ENCODE measurements around the gene SCN4A.
"Not testable (repeated sequence)": the region's sequence is repeated elsewhere in the genome, so short reads cannot be mapped to it uniquely, and the experiment has no call there.

The SCN4A gene

DNA sequence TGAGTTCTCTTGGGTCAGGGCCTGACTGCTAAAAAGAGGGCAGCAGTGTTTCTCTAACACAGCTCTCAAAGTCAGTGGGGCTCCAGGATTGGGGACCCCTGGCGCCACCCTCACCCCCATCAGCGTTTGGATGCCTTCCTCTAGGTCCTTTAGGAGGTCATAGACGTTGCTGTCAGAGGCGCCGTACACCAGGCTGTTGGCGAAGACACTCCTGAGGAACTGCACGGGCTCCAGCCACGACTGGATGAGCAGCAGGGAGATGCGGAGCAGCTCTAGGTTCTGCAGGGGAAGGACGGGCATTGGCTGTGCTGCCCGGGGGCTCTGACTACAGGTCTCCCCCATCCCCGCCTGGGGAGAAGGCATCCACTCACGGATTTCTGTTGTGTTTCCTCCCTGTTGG lies 55.1 kb downstream of the SCN4A start:
- H3K4me3 ChIP-seq (replicated peaks; ENCODE audit: low read depth, low read length) = no peak overlapping the region
- TF ChIP-seq, protein P1, sequence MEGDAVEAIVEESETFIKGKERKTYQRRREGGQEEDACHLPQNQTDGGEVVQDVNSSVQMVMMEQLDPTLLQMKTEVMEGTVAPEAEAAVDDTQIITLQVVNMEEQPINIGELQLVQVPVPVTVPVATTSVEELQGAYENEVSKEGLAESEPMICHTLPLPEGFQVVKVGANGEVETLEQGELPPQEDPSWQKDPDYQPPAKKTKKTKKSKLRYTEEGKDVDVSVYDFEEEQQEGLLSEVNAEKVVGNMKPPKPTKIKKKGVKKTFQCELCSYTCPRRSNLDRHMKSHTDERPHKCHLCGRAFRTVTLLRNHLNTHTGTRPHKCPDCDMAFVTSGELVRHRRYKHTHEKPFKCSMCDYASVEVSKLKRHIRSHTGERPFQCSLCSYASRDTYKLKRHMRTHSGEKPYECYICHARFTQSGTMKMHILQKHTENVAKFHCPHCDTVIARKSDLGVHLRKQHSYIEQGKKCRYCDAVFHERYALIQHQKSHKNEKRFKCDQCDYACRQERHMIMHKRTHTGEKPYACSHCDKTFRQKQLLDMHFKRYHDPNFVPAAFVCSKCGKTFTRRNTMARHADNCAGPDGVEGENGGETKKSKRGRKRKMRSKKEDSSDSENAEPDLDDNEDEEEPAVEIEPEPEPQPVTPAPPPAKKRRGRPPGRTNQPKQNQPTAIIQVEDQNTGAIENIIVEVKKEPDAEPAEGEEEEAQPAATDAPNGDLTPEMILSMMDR (IDR thresholded peaks at IDR 0.05; ENCODE audit: low read length, missing control alignments) = no peak
- no peak for DNase-seq (ENCODE audit: low read depth)

DNA sequence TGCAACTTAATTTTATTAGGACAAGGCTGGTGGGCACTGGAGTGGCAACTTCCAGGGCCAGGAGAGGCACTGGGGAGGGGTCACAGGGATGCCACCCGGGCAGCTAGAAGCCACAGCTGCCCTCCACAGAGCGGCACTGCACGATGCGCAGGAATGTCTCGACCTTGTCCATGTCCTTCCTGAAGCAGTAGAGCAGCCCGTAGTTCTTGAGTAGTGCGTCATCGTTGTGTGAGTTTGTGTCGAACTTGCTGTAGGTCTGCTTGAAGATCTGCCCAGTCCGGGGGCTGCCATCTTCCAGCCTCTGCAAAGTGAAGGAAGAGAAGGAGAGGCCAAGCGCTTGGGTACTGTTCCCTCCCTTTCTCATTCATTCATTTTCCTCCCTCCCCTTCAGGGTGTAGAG lies 55.5 kb downstream of the SCN4A start:
- not testable (repeated sequence) for DNase-seq (ENCODE audit: low read depth); H3K4me3 ChIP-seq (replicated peaks; ENCODE audit: low read depth, low read length)

DNA sequence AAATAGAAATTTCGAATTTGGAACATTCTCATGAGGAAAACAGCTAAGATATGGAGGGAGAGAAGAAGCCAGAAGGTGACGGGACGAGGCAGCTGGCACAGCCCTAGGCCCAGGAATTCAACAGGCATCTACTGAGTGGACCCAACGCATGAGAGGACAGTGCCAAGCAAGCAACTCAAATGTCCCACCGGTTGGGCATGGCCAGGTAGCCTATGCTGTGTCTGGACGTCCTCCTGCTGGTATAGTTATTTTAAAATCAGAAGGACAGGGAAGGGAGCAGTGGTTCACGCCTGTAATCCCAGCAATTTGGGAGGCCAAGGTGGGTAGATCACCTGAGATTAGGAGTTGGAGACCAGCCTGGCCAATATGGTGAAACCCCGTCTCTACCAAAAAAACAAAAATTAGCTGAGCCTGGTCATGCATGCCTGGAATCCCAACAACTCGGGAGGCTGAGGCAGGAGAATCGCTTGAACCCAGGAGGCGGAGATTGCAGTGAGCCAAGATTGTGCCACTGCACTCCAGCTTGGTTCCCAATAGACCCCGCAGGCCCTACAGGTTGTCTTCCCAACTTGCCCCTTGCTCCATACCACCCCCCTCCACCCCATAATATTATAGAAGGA lies 56.0 kb downstream of the SCN4A start:
- DNase-seq (ENCODE audit: low read depth) = no peak
- TF ChIP-seq, protein P1 (IDR thresholded peaks at IDR 0.05; ENCODE audit: low read length, missing control alignments) = no peak
- no peak overlapping the region for H3K4me3 ChIP-seq (replicated peaks; ENCODE audit: low read depth, low read length)

DNA sequence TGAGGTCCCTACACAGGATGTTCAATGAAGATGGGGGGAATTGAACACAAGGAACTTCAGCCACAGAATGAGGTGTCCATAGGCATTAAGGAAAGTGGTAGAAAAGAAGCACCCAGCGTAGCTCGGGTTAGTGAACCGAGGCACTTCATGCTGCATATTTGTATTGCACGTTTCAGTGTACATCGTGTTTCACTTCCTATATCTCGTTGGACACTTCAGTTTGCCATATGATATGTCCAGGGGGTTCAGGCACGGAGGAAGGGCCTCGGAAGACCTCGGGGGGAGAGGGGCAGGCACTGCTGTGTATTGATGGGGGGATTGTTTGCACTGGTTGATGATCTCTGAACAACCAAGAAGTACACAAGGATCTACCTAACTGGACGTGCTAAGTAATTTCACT lies 57.0 kb downstream of the SCN4A start:
- not testable (repeated sequence) for H3K4me3 ChIP-seq (replicated peaks; ENCODE audit: low read depth, low read length); DNase-seq (ENCODE audit: low read depth)

DNA sequence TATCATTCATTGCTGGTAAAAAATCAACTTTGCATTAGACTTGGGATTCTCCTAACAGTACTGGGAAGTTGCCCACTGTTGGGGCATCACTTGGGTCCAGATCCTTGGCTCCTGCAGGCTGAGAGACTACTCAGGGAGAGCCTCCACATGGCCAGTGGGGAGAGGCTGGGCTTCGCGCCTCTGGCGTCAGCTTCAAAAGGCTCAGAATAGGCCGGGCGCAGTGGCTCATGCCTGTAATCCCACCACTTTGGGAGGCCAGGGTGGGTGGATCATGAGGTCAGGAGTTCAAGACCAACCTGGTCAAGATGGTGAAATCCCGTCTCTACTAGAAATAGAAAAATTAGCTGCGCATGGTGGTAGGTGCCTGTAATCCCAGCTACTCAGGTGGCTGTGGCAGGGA lies 58.2 kb downstream of the SCN4A start:
- TF ChIP-seq, protein P1 (IDR thresholded peaks at IDR 0.05; ENCODE audit: low read length, missing control alignments) = no peak
- DNase-seq (ENCODE audit: low read depth) = no peak
- no peak overlapping the region for H3K4me3 ChIP-seq (replicated peaks; ENCODE audit: low read depth, low read length)

DNA sequence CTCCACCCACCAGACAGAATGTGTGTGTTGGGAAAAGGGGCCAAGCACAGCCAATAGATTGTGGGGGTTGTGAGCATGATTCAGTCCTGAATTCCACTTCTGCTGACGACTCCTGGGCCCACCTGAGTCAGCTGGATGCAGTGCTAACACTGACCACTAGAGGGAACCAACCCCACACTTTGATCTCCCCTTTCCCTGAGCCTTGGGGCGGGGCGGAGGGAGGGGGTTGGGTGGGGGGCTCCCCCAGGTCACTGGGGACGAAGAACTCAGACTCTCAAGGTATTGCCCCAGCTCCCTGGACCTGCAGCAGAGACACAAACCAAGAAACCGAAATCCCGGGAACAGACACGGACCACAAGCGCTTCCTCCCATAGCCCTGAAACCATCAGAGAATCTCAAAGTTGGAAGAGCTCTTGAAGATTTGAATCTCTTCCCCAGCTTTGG lies 61.0 kb downstream of the SCN4A start:
- H3K4me3 ChIP-seq (replicated peaks; ENCODE audit: low read depth, low read length) = no peak overlapping the region
- TF ChIP-seq, protein P1 (IDR thresholded peaks at IDR 0.05; ENCODE audit: low read length, missing control alignments) = peak; percentile 62
- DNase-seq (ENCODE audit: low read depth) = peak; percentile 30

DNA sequence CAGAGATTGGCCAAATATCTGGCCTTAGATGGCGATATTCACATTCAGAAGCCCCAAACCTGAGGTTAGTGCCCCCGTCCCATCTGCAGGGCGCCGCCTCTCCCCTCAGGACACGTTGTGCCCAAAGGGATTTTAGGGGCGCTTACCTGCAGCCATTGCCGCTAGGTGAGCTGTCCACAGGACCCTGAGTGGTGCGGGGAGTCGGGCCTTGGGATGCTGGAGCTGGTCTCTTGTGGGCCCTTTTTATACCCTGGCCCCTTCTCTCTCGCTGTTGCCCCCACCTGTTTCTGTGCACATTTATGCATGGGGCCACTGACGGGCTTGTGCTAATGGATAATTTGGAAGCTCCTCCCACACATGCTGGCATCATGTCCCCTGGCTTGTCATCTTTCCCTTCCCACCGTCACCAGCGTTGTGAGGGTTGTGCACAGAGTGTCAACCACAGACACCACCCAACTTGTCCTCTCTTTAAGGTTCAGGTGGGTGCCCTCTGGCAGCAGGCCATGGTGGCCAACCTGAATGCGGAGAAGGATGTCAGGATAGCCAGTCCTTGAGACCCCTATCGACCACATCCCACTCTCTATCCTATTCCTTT lies 61.6 kb downstream of the SCN4A start, which contains the start of gene CSHL1:
Gene CSHL1, minus strand, starts transcription at position 218 of the 595 bp plus-strand sequence. Its CDS starts 62 bp downstream, at position 156.
- TF ChIP-seq, protein P1 (IDR thresholded peaks at IDR 0.05; ENCODE audit: low read length, missing control alignments) = no peak
- H3K4me3 ChIP-seq (replicated peaks; ENCODE audit: low read depth, low read length) = no peak within 1 kb of the TSS
- no peak for DNase-seq (ENCODE audit: low read depth)

DNA sequence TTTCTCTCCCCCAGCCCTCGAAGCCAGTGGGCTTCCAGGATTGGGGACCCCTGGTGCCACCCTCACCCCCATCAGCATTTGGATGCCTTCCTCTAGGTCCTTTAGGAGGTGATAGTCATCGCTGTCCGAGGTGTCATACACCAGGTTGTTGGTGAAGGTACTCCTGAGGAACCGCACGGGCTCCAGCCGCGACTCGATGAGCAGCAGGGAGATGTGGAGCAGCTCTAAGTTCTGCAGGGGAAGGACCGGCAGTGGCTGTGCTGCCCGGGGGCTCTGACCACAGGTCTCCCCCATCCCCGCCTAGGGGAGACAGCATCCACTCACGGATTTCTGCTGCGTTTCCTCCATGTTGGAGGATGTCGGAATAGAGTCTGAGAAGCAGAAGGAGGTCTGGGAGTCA lies 62.6 kb downstream of the SCN4A start:
- TF ChIP-seq, protein P1 (IDR thresholded peaks at IDR 0.05; ENCODE audit: low read length, missing control alignments) = no peak
- H3K4me3 ChIP-seq (replicated peaks; ENCODE audit: low read depth, low read length) = no peak overlapping the region
- DNase-seq (ENCODE audit: low read depth) = no peak

DNA sequence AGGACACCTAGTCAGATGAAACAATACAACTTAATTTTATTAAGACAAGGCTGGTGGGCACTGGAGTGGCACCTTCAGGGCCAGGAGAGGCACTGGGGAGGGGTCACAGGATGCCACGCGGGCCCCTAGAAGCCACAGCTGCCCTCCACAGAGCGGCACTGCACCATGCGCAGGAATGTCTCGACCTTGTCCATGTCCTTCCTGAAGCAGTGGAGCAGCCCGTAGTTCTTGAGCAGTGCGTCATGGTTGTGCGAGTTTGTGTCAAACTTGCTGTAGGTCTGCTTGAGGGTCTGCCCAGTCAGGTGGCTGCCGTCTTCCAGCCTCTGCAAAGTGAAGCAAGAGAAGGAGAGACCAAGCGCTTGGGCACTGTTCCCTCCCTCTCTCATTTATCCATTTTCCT lies 63.1 kb downstream of the SCN4A start:
- DNase-seq (ENCODE audit: low read depth); H3K4me3 ChIP-seq (replicated peaks; ENCODE audit: low read depth, low read length): not testable (repeated sequence)

All from fibroblast of pulmonary artery (primary cell).